ENCODE measurements around the gene KCNJ12. TPM values are rescaled to one million over a fixed set of nuclear protein-coding genes. Genes with fewer than 3 reads are reported as not detected.

Gene KCNJ12
- total and polyA plus RNA-seq, 4 donors = 0.67 to 6.6 (median 2.5) TPM

- no peak for TF ChIP-seq CTCF (IDR thresholded peaks at IDR 0.05; ENCODE audit: control extremely low read depth, extremely low read depth)
- Histone ChIP-seq H3K27me3 (ENCODE audit: control insufficient read depth in 3 of 3, insufficient read depth in 3 of 3, low read length in 2 of 3) (peaks cover 0 to 10% (median 0%) of the 10 kb centered on the region in 3 donors), H3K9me3 (ENCODE audit: control insufficient read depth in 4 of 4, insufficient read depth in 3 of 4, low read length in 3 of 4) (no peaks in the 10 kb centered on the region), H3K36me3 (ENCODE audit: control insufficient read depth in 4 of 4, insufficient read depth in 4 of 4, low read length in 4 of 4) (no peaks in the 10 kb centered on the region), H3K4me1 (ENCODE audit: control insufficient read depth in 5 of 5, insufficient read depth in 5 of 5, low read length in 5 of 5) (peaks cover 0 to 54% (median 21%) of the 10 kb centered on the region in 5 donors), H3K4me3 (no peak overlapping the region), H3K27ac (ENCODE audit: low read depth in 1 of 2, low read length in 1 of 2) (no peak overlapping the region), H3K9ac (ENCODE audit: insufficient read depth in 1 of 2, low read length in 2 of 2) (no peak overlapping the region)
- ATAC-seq (ENCODE audit: insufficient read depth, low FRiP score) (no peak), DNase-seq (no peak)
- 76 to 82% methylated on average over 8 of the region's 8 CpGs for WGBS, 2 donors
Observed at GRCh38 chr17:21374441-21375161, 1.6 kb upstream of the KCNJ12 start.

GRCh38 chr17:21375162-21375560 lies 996 bp upstream of the KCNJ12 start:
- DNase-seq (peak; percentile 30 to 36 (median 31)), ATAC-seq (ENCODE audit: insufficient read depth, low FRiP score) (no peak)
- Histone ChIP-seq H3K4me3 (no peak overlapping the region), H3K9me3 (ENCODE audit: control insufficient read depth in 4 of 4, insufficient read depth in 3 of 4, low read length in 3 of 4) (no peaks in the 10 kb centered on the region), H3K4me1 (ENCODE audit: control insufficient read depth in 5 of 5, insufficient read depth in 5 of 5, low read length in 5 of 5) (peaks cover 0 to 49% (median 21%) of the 10 kb centered on the region in 5 donors), H3K27me3 (ENCODE audit: control insufficient read depth in 3 of 3, insufficient read depth in 3 of 3, low read length in 2 of 3) (peaks cover 0 to 10% (median 0%) of the 10 kb centered on the region in 3 donors), H3K9ac (ENCODE audit: insufficient read depth in 1 of 2, low read length in 2 of 2) (no peak overlapping the region), H3K27ac (ENCODE audit: low read depth in 1 of 2, low read length in 1 of 2) (no peak overlapping the region), H3K36me3 (ENCODE audit: control insufficient read depth in 4 of 4, insufficient read depth in 4 of 4, low read length in 4 of 4) (no peaks in the 10 kb centered on the region)
- TF ChIP-seq CTCF (IDR thresholded peaks at IDR 0.05; ENCODE audit: control extremely low read depth, extremely low read depth) = no peak
- WGBS, 2 donors = 81 to 83% methylated on average over 7 of the region's 7 CpGs

- no peak for TF ChIP-seq CTCF (IDR thresholded peaks at IDR 0.05; ENCODE audit: control extremely low read depth, extremely low read depth)
- H3K36me3 ChIP-seq (ENCODE audit: control insufficient read depth in 4 of 4, insufficient read depth in 4 of 4, low read length in 4 of 4) = no peaks in the 10 kb centered on the region
- no peak for DNase-seq
- no peak for ATAC-seq (ENCODE audit: insufficient read depth, low FRiP score)
- H3K4me3 ChIP-seq = no peak overlapping the region
- no peak overlapping the region for H3K27ac ChIP-seq (ENCODE audit: low read depth in 1 of 2, low read length in 1 of 2)
- peaks cover 0 to 43% (median 20%) of the 10 kb centered on the region in 5 donors for H3K4me1 ChIP-seq (ENCODE audit: control insufficient read depth in 5 of 5, insufficient read depth in 5 of 5, low read length in 5 of 5)
- WGBS, 2 donors = 47 to 51% methylated on average over 11 of the region's 11 CpGs
- H3K9me3 ChIP-seq (ENCODE audit: control insufficient read depth in 4 of 4, insufficient read depth in 3 of 4, low read length in 3 of 4) = no peaks in the 10 kb centered on the region
- no peak overlapping the region for H3K9ac ChIP-seq (ENCODE audit: insufficient read depth in 1 of 2, low read length in 2 of 2)
- peaks cover 0 to 10% (median 0%) of the 10 kb centered on the region in 3 donors for H3K27me3 ChIP-seq (ENCODE audit: control insufficient read depth in 3 of 3, insufficient read depth in 3 of 3, low read length in 2 of 3)
Observed at GRCh38 chr17:21375757-21376080, 438 bp upstream of the KCNJ12 start.
